ENCODE results near the gene SSX5. TPM values are rescaled to one million over a fixed set of nuclear protein-coding genes. Genes with fewer than 3 reads are reported as not detected.
"Not testable (repeated sequence)": the region's sequence is repeated elsewhere in the genome, so short reads cannot be mapped to it uniquely, and the experiment has no call there.

SSX5 gene
- total RNA-seq, 1 donor from 2014 or later = not detected

DNA sequence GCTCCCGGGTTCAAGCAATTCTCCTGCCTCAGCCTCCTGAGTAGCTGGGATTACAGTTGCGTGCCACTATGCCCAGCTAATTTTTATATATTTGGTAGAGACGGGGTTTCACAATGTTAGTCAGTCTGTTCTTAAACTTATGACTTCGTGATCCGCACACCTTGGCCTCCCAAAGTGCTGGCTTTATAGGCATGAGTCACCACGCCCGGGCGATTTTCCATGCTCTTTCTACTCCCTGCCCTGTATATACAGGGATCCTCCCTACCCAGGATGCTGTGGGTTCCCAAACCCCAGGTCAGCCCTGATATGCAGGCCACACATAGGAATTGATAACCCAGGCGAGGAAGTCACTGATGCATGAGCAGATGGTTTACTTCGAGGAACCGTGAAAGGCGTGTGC is 31.4 kb downstream of the SSX5 start:
- H3K4me3 ChIP-seq = no peak overlapping the region
- no peaks in the 10 kb centered on the region for H3K27me3 ChIP-seq (ENCODE audit: low read depth)
- ATAC-seq (no peak), DNase-seq (no peak)
- H3K4me1 ChIP-seq = no peaks in the 10 kb centered on the region
- intact Hi-C loops (cut with DNase I) = no loop called here
- H3K9me3 ChIP-seq = no peaks in the 10 kb centered on the region
- TF ChIP-seq, protein P1, sequence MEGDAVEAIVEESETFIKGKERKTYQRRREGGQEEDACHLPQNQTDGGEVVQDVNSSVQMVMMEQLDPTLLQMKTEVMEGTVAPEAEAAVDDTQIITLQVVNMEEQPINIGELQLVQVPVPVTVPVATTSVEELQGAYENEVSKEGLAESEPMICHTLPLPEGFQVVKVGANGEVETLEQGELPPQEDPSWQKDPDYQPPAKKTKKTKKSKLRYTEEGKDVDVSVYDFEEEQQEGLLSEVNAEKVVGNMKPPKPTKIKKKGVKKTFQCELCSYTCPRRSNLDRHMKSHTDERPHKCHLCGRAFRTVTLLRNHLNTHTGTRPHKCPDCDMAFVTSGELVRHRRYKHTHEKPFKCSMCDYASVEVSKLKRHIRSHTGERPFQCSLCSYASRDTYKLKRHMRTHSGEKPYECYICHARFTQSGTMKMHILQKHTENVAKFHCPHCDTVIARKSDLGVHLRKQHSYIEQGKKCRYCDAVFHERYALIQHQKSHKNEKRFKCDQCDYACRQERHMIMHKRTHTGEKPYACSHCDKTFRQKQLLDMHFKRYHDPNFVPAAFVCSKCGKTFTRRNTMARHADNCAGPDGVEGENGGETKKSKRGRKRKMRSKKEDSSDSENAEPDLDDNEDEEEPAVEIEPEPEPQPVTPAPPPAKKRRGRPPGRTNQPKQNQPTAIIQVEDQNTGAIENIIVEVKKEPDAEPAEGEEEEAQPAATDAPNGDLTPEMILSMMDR (IDR thresholded peaks at IDR 0.05) = no peak
- H3K27ac ChIP-seq = no peak overlapping the region
- H3K36me3 ChIP-seq = no peaks in the 10 kb centered on the region

DNA sequence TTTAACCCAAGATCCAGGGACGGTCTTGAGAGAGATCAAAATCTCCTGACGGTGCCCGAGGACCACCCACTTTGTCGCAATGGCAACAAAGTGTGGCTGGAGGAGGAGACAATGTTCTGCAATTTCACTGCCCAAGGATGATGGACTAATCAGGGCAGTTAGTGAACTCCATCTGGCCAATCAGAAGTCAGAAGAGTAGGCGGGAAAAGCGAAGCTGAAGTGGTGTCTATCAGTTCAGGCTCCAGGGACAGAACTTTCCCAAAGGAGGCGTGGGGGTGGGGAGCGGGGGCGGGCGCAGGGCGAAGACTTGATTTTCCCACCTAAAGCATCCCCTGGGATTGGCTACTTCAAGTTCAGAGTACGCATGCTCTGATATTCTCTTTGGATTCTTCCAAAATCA is 40.6 kb downstream of the SSX5 start:
- H3K27ac ChIP-seq = no peak overlapping the region
- H3K27me3 ChIP-seq (ENCODE audit: low read depth) = no peaks in the 10 kb centered on the region
- no peak overlapping the region for H3K4me3 ChIP-seq
- H3K36me3 ChIP-seq = no peaks in the 10 kb centered on the region
- no peaks in the 10 kb centered on the region for H3K9me3 ChIP-seq
- no peaks in the 10 kb centered on the region for H3K4me1 ChIP-seq
- no peak for DNase-seq
- TF ChIP-seq, protein P1 (IDR thresholded peaks at IDR 0.05) = no peak
- intact Hi-C loops (cut with DNase I) = no loop called here
- ATAC-seq = no peak

DNA sequence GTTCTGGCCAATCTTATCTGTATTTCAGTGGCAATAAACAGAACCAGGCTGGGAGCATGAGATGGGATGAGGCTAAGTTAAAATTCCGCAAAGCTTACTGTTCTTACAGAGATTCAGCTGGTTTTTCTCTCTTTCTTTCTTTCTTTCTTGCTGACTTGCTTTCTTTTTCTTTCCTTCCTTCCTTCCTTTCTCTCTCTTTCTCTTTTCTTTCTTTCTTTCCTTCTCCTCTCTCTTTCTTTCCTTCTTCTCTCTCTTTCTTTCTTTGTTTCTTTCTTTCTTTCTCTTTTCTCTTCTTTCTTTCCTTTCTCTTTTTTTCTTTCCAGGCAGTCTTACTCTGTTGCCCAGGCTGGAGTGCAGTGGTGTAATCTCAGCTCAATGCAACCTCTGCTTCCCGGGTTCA is 41.8 kb downstream of the SSX5 start:
- Histone ChIP-seq H3K4me1 (no peaks in the 10 kb centered on the region), H3K36me3 (no peaks in the 10 kb centered on the region), H3K9me3 (no peaks in the 10 kb centered on the region), H3K27me3 (ENCODE audit: low read depth) (no peaks in the 10 kb centered on the region), H3K4me3 (no peak overlapping the region), H3K27ac (no peak overlapping the region)
- TF ChIP-seq, protein P1 (IDR thresholded peaks at IDR 0.05) = no peak
- DNase-seq (no peak), ATAC-seq (no peak)
- intact Hi-C loops (cut with DNase I) = no loop called here

DNA sequence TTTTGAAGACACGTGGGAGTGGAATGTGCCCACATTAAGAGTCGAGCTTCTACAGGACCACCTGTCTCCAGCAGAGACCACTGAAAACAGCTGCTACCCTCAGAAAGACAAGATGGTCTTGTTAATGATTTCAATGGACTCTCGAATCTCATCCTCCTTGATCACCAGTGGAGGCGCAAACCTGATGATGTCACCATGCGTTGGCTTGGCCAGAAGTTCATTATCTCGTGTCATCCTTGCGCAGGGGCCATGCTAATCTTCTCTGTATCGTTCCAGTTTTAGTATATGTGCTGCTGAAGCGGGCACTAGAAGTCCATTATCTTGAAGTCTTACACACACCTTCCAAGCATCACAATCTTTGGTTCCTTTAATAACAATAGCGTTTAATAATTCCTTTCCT is 42.8 kb downstream of the SSX5 start:
- DNase-seq = no peak
- Histone ChIP-seq H3K4me3 (no peak overlapping the region), H3K27ac (no peak overlapping the region), H3K4me1 (no peaks in the 10 kb centered on the region), H3K27me3 (ENCODE audit: low read depth) (no peaks in the 10 kb centered on the region), H3K9me3 (no peaks in the 10 kb centered on the region), H3K36me3 (no peaks in the 10 kb centered on the region)
- TF ChIP-seq, protein P1 (IDR thresholded peaks at IDR 0.05) = no peak
- ATAC-seq = no peak
- intact Hi-C loops (cut with DNase I) = no loop called here

DNA sequence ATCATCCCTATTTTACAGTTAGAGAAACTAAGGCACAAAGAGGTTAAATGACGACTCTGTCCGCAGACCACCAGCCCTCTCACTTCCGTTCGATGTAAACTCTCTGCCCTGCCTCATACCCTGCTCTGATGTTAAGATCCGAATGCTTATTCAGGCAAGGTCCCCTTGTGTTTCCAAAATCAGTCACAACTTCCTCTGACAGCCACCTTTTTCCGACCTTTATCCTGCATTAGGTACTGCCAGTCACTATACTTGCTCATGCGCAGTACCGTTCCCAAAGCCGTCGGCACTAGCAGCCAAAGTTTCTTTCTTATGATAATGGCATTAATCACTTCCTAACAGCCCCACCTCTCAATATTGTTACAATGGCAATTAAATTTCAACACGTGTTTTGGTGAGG is 53.9 kb downstream of the SSX5 start:
- H3K9me3 ChIP-seq; H3K4me3 ChIP-seq; DNase-seq; H3K27me3 ChIP-seq (ENCODE audit: low read depth); ATAC-seq; intact Hi-C loops (cut with DNase I); H3K36me3 ChIP-seq; H3K4me1 ChIP-seq; H3K27ac ChIP-seq: not testable (repeated sequence)

DNA sequence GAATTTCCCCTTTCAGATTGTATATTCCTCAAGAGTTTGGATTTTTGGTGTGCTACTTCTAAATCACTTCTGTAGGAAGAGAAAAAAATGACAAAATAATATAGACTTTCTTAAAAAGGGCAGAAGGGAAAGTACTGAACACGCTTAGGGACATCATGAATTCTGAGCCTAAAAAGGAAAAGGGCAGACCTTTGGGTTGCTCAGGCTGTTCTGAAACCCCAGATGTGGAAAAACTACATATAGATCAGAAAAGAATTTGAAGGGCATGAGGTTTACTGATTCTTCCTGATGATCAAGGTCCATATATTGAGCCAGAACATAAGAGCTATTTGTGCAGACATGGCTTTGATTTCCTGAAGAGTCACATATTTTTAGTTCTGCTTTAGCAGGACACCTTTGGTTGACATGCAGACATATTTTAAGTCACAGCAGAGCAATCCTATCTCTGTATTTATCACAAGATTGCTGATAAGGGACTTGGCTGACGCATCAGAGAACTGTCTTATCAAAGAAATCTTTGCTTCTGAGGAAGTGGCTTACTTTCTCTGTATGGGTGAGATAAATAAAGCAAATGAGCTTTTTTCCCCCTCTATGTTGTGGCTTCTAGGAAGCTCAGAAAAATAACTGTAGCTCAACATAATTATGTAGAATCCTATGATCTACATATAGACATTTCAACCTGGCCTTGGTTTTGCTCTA is 54.6 kb downstream of the SSX5 start:
- H3K36me3 ChIP-seq; DNase-seq; H3K27ac ChIP-seq; H3K4me3 ChIP-seq; intact Hi-C loops (cut with DNase I); H3K4me1 ChIP-seq; H3K27me3 ChIP-seq (ENCODE audit: low read depth); H3K9me3 ChIP-seq; ATAC-seq: not testable (repeated sequence)

DNA sequence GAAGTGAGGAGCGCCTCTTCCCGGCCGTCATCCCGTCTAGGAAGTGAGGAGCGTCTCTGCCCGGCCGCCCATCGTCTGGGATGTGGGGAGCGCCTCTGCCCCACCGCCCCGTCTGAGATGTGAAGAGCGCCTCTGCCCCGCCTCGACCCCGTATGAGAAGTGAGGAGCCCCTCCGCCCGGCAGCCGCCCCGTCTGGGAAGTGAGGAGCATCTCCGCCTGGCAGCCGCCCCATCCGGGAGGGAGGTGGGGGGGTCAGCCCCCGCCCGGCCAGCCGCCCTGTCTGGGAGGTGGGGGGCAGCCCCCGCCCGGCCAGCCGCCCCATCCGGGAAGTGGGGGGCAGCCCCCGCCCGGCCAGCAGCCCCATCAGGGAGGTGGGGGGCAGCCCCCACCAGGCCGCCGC is 57.5 kb downstream of the SSX5 start:
- intact Hi-C loops (cut with DNase I); H3K27me3 ChIP-seq (ENCODE audit: low read depth); DNase-seq; H3K4me3 ChIP-seq; H3K9me3 ChIP-seq; H3K4me1 ChIP-seq; H3K27ac ChIP-seq; H3K36me3 ChIP-seq; ATAC-seq: not testable (repeated sequence)

Other genes with a start within 250 kb of the SSX5 start
- gene ZNF182, start 192.8 kb downstream of the SSX5 start, total RNA-seq = 6.5 TPM
- gene SPACA5, start 189.8 kb downstream of the SSX5 start, total RNA-seq = not detected
- 4.0 TPM for gene ZNF630, start 125.2 kb downstream of the SSX5 start, total RNA-seq
- not detected for gene SPACA5B, start 66.2 kb downstream of the SSX5 start, total RNA-seq
- not detected for gene SSX1, start 58.6 kb upstream of the SSX5 start, total RNA-seq
- gene SSX3, start 159.9 kb upstream of the SSX5 start, total RNA-seq = not detected
- not detected for gene SSX4, start 186.7 kb upstream of the SSX5 start, total RNA-seq
- gene SSX4B, start 215.2 kb upstream of the SSX5 start, total RNA-seq = not detected